Osteocyte (in vitro differentiated cells): Measurements from ENCODE around the gene ZBTB5. TPM values are rescaled to one million over a fixed set of nuclear protein-coding genes. Genes with fewer than 3 reads are reported as not detected.

ENCODE experiments used
- DNase-seq: peaks from one replicate; pipeline ENCODE4 v3.0.0; 2021; ENCODE audit warnings: mixed read lengths; ENCODE audit not compliant: unreplicated experiment; ENCODE audit errors: extremely low spot score
- H3K27ac Mint-ChIP-seq: one replicate; pipeline ENCODE4 v1.8.0; 2021; ENCODE audit warnings: mild to moderate bottlenecking, mixed read lengths; ENCODE audit not compliant: unreplicated experiment
- H3K27me3 Mint-ChIP-seq: one replicate; pipeline ENCODE4 v1.8.0; 2021; ENCODE audit warnings: mixed read lengths; ENCODE audit not compliant: unreplicated experiment
- H3K36me3 Mint-ChIP-seq: one replicate; pipeline ENCODE4 v1.8.0; 2021; ENCODE audit warnings: mixed read lengths; ENCODE audit not compliant: unreplicated experiment
- H3K4me1 Mint-ChIP-seq: one replicate; pipeline ENCODE4 v1.8.0; 2021; ENCODE audit warnings: mixed read lengths; ENCODE audit not compliant: unreplicated experiment
- H3K4me3 Mint-ChIP-seq: one replicate; pipeline ENCODE4 v1.8.0; 2021; ENCODE audit warnings: mild to moderate bottlenecking, moderate library complexity, mixed read lengths; ENCODE audit not compliant: unreplicated experiment
- H3K9me3 Mint-ChIP-seq: one replicate; pipeline ENCODE4 v1.8.0; 2021; ENCODE audit warnings: mixed read lengths; ENCODE audit not compliant: unreplicated experiment
- total RNA-seq: library from RNA; stranded (reverse); gene quantifications from 2 replicates; pipeline ENCODE4 v1.2.1, GENCODE V29; 2021
- TF ChIP-seq, protein P1 (sequence below): fragments of 200-600 bp; sonication (generic); IDR thresholded peaks from 2 replicates; pipeline ENCODE4 v1.5.0; 2021; ENCODE audit warnings: antibody characterized with exemption, mild to moderate bottlenecking, moderate library complexity

The ZBTB5 gene
- total RNA-seq, 1 donor from 2014 or later: 16.3 TPM

DNA sequence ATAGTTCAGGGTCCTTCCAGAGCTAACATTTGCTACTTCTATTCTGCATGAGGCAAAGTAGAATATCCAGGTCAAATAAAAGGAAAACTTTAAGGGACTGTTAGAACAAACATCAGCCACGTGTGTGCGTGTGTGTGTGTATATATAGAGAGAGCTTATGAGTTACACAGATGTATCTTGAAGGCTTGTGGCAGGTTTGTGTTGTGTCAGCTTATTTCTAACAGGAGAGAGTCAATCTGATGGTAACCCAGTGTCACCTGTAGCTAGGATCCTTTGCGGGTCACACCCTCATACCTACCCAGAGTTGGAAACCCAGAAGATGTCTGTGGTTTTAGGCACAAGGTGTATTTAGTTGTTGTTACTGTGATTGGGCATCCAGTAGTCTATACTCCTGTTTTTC, 33.2 kb upstream of the ZBTB5 start:
- H3K4me3 Mint-ChIP-seq: no peak overlapping the region
- no peaks in the 10 kb centered on the region for H3K27me3 Mint-ChIP-seq

DNA sequence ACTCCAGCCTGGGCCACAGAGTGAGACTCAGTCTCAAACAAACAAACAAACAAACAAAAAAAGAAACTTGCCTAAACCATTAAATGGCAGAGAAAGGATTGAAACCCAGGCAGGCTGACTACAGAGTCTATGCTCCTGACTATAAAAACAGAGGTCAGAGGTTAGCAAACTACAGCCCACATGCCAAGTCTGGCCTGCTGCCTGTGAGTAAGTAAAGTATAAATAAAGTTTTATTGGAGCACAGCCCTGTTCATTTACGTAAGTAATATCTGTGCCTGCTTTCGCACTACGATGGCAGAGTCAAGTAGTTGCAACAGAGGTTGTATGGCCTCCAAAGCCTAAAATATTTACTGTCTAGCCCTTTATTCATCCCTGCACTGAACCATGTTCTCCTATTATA, 32.1 kb upstream of the ZBTB5 start:
- TF ChIP-seq, protein P1, sequence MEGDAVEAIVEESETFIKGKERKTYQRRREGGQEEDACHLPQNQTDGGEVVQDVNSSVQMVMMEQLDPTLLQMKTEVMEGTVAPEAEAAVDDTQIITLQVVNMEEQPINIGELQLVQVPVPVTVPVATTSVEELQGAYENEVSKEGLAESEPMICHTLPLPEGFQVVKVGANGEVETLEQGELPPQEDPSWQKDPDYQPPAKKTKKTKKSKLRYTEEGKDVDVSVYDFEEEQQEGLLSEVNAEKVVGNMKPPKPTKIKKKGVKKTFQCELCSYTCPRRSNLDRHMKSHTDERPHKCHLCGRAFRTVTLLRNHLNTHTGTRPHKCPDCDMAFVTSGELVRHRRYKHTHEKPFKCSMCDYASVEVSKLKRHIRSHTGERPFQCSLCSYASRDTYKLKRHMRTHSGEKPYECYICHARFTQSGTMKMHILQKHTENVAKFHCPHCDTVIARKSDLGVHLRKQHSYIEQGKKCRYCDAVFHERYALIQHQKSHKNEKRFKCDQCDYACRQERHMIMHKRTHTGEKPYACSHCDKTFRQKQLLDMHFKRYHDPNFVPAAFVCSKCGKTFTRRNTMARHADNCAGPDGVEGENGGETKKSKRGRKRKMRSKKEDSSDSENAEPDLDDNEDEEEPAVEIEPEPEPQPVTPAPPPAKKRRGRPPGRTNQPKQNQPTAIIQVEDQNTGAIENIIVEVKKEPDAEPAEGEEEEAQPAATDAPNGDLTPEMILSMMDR: no peak
- Mint-ChIP-seq H3K27me3 (no peaks in the 10 kb centered on the region), H3K36me3 (peaks cover 27% of the 10 kb centered on the region), H3K4me1 (no peaks in the 10 kb centered on the region), H3K27ac (no peak overlapping the region), H3K9me3 (no peaks in the 10 kb centered on the region), H3K4me3 (no peak overlapping the region)
- no peak for DNase-seq

More for the DNA sequence above, 33.2 kb upstream of the ZBTB5 start:
- Mint-ChIP-seq H3K36me3 (peaks cover 30% of the 10 kb centered on the region), H3K4me1 (no peaks in the 10 kb centered on the region), H3K27ac (no peak overlapping the region), H3K9me3 (no peaks in the 10 kb centered on the region)
- no peak for DNase-seq
- TF ChIP-seq, protein P1: no peak

DNA sequence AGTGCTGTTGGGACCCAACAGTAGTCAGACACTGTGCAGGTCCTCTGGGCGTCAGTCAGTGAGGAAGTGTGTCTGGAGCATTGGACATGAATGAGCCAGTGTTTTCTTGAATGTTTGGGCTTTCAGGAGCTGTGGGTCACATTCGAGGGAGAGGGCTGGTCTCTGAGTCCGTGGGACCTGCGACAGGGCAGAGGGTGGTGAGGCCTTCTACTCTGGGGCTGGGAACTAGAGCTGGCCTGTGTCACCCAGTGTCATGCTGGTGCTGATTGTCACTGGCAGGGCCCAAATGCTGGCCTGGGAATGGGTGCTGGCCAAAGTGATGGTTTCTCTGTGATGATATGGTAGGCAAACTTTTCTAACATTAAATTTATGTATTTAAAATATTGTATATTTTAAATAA, 30.8 kb upstream of the ZBTB5 start:
- no peak overlapping the region for H3K4me3 Mint-ChIP-seq
- no peak for DNase-seq
- no peaks in the 10 kb centered on the region for H3K4me1 Mint-ChIP-seq
- no peak overlapping the region for H3K27ac Mint-ChIP-seq
- no peaks in the 10 kb centered on the region for H3K9me3 Mint-ChIP-seq
- H3K27me3 Mint-ChIP-seq: no peaks in the 10 kb centered on the region
- TF ChIP-seq, protein P1: no peak
- H3K36me3 Mint-ChIP-seq: peaks cover 14% of the 10 kb centered on the region

DNA sequence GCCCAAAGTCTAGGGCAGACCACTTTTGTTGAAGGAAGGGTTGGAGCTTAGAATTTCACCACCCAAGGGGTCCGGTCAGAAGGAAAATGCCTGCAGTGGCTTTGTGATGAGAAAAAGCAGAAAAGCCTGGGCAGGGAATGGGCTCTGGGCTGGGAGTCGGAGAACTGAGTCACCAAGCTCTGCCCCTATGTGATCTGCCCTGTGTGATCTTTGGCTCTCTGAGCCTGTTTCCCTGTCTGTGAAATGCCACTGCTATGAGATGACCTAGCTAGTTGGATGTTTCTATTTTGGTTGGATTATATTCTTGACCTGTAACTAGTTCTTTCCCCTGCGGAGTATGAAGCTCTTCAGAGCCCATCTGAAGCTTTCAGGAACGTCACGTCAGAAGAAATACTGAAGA, 30.3 kb upstream of the ZBTB5 start:
- Mint-ChIP-seq H3K27ac (no peak overlapping the region), H3K27me3 (no peaks in the 10 kb centered on the region), H3K36me3 (peaks cover 17% of the 10 kb centered on the region)

DNA sequence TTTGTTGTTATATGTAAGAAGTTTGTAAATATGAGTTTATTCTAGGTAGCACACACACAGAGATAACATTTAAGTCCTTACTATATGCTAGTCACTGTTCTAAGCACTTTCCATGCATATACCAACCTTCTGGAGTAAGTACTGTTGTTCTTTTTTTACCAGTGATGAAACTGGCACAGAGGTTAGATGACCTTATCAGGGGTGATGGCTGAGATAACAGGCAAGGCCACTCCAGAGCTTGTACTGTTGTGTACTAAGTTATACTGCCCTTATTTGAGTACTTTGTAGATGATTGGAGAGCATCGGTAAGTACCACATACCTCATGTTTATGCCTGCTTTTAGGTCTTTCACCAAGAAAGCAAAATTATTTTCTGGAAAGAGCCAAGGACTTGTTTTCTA, 26.7 kb upstream of the ZBTB5 start:
- no peak for DNase-seq
- Mint-ChIP-seq H3K27me3 (no peaks in the 10 kb centered on the region), H3K4me1 (peaks cover 7% of the 10 kb centered on the region), H3K9me3 (no peaks in the 10 kb centered on the region), H3K4me3 (no peak overlapping the region), H3K27ac (no peak overlapping the region), H3K36me3 (peaks cover 21% of the 10 kb centered on the region)
- TF ChIP-seq, protein P1: no peak

More for the DNA sequence above, 30.3 kb upstream of the ZBTB5 start:
- H3K9me3 Mint-ChIP-seq: no peaks in the 10 kb centered on the region
- no peaks in the 10 kb centered on the region for H3K4me1 Mint-ChIP-seq
- no peak for DNase-seq
- no peak overlapping the region for H3K4me3 Mint-ChIP-seq
- TF ChIP-seq, protein P1: no peak
